K562 (cell line): ENCODE data around the gene TAX1BP1.

Experiments used
- POLR2AphosphoS5 ChIP-seq: IDR thresholded peaks from 2 replicates; pipeline ENCODE4 v1.6.1; 2011; ENCODE audit warnings: mild to moderate bottlenecking, low read depth, low read length, moderate library complexity; ENCODE audit not compliant: control insufficient read depth, insufficient read depth
- RBBP5 ChIP-seq: fragments of 200-600 bp; sonication (generic); IDR thresholded peaks from 2 replicates; pipeline ENCODE4 v1.6.1; 2012; ENCODE audit warnings: borderline replicate concordance, mild to moderate bottlenecking, low read length, control low read depth, inconsistent platforms; ENCODE audit not compliant: insufficient read depth, poor library complexity, severe bottlenecking
- SAFB2 ChIP-seq: fragments of 200-400 bp; formaldehyde crosslinking; IDR thresholded peaks from 2 replicates; pipeline ENCODE4 v1.6.1; 2018; ENCODE audit warnings: borderline replicate concordance, low read length, low read depth, moderate library complexity; ENCODE audit not compliant: severe bottlenecking
- SIN3A ChIP-seq, 2 experiments: fragments of 150-350 bp in 1 of 2; IDR thresholded peaks; 2 replicates each; pipeline ENCODE4 v1.6.1; 2011 to 2016; ENCODE audit warnings: borderline replicate concordance in 2 of 2, low read depth in 2 of 2, low read length in 2 of 2, mild to moderate bottlenecking in 2 of 2, moderate library complexity in 2 of 2; ENCODE audit not compliant: control insufficient read depth in 1 of 2

GRCh38 chr7:27822245-27822644 lies 82.3 kb downstream of the TAX1BP1 start:
- TF ChIP-seq RBBP5, result no peak
- TF ChIP-seq SIN3A (IDR thresholded peaks at IDR 0.05; ENCODE audit: borderline replicate concordance in 2 of 2, control insufficient read depth in 1 of 2, low read depth in 2 of 2, low read length in 2 of 2), result no peak
- no peak for TF ChIP-seq SAFB2
- TF ChIP-seq POLR2AphosphoS5, result no peak
